Measurements from ENCODE around the gene ACTG1.

The ACTG1 gene

GRCh38 chr17:81460856-81461460 lies 51.6 kb downstream of the ACTG1 start:
- no peak for DNase-seq
